ENCODE measurements around the gene FUZ.

DNA sequence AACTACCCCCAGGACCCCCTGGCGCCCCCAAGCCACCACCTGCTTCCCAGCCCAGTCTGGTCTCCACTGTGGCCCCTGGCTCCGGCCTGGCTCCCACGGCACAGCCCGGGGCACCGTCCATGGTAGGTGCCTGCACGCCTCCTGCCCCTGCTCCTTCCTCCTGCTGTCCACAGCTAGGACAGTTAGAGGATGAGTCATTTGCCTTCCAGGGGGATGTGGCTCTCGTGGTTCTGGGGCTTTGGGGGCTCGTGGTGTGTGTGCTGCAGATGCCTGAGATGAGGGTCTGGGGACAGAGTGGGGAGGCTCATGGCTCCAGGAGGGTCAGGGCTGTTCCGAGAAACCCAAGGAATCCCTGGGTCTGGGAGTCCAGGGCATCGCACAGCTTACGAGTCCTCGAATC lies 17.7 kb upstream of the FUZ start:
- TF ChIP-seq EZH2 (IDR thresholded peaks at IDR 0.05; ENCODE audit: insufficient read depth, poor library complexity, severe bottlenecking), result no peak
- no peak for TF ChIP-seq EZH2phosphoT487 (IDR thresholded peaks at IDR 0.05; ENCODE audit: insufficient read depth, low read depth)

Data from GM23248 (cell line).